Cerebellar cortex (tissue), 1 donor: ENCODE measurements around the gene PRXL2C.
"Not testable (repeated sequence)": the region's sequence is repeated elsewhere in the genome, so short reads cannot be mapped to it uniquely, and the experiment has no call there.

Source experiments
- DNase-seq: peaks from one replicate; pipeline ENCODE4 v3.0.0-alpha.2; 2015; ENCODE audit warnings: low spot score

The PRXL2C gene

GRCh38 chr9:96655198-96655851 lies at the start of gene PRXL2C:
Gene PRXL2C, minus strand, starts transcription at chr9:96655317. Its CDS starts 36 bp downstream, at chr9:96655281.
- DNase-seq, result peak; percentile 35

GRCh38 chr9:96700721-96701375 lies 45.7 kb upstream of the PRXL2C start:
- DNase-seq, result not testable (repeated sequence)

DNA sequence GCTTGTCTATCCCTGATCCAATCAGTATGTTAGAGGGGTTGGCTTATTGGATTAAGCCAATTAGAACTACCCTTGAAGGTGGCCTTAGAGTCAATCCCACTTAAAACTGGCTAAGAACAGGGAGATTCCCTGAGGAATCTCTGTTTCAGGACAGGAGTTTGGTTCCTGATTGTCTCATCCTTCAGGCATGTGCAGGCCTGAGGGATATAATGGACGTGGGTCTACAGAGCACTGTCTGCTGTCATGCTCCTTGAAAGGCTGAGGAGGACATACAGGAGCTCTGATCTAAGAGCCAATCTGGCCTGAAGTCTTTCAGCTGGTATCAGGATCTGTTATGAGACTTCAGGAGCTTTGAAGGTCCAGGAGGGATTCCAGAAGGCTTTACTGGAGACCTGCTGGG lies 36.2 kb upstream of the PRXL2C start:
- no peak for DNase-seq

- DNase-seq, result no peak
These were observed 33.8 kb upstream of the PRXL2C start for GRCh38 chr9:96688745-96689464.

- DNase-seq, result no peak
These were observed 33.1 kb upstream of the PRXL2C start for GRCh38 chr9:96688187-96688586.

- DNase-seq, result peak; percentile 72
These were observed 31.7 kb upstream of the PRXL2C start for GRCh38 chr9:96686638-96687335.

DNA sequence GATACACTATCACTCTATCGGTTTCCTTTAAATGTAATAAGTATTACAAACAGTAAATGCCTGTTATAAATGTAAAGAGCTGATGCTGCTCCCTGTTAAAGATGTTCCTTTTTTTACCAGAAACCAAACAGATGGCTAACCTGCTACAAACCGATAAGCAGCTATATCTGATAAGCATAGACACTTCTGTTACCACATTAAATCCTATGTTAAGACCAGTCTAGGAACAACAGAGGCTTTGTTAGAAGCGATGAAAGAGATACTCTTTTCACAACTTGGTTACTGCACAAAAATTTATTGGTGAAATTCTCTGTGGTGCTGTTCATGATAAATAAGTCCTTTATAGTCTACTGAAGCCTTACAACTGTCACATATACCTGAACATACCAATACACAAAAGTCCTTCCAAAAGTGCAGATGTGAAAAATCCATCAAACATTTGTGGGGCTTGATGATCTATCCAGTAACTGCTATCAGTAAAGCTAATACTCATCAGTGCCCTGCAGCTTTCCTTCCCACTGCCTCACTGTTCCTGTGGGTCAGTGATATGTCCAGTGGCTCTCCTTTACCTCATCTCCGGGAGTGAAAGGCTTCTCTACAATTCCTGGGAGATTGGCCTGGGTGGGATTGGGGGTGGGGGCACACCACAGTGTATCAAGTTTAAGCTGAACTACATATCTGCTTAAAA lies 25.8 kb upstream of the PRXL2C start:
- no peak for DNase-seq

GRCh38 chr9:96674906-96675538 lies 19.9 kb upstream of the PRXL2C start:
- DNase-seq, result no peak

GRCh38 chr9:96673786-96674185 lies 18.7 kb upstream of the PRXL2C start:
- not testable (repeated sequence) for DNase-seq

- DNase-seq, result no peak
These were observed 13.9 kb upstream of the PRXL2C start for GRCh38 chr9:96668868-96669534.

DNA sequence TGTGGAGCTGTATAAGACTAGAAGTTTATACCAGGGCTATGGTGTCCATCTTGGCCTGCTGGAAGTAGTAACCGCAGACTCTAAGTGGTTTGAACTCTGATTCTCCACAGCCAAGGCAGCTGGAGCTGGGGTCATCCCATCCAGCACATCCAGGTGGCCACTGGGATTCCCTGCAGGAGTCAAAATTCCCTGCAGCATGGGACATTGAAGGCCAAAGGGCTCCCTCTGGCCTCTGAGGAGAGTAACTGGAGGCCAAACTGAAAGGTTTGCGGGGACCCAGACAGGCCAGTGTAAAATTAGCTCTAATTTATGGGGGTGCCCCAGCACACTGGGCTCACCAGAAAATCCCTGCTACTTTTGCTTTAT lies 12.2 kb upstream of the PRXL2C start:
- no peak for DNase-seq

DNA sequence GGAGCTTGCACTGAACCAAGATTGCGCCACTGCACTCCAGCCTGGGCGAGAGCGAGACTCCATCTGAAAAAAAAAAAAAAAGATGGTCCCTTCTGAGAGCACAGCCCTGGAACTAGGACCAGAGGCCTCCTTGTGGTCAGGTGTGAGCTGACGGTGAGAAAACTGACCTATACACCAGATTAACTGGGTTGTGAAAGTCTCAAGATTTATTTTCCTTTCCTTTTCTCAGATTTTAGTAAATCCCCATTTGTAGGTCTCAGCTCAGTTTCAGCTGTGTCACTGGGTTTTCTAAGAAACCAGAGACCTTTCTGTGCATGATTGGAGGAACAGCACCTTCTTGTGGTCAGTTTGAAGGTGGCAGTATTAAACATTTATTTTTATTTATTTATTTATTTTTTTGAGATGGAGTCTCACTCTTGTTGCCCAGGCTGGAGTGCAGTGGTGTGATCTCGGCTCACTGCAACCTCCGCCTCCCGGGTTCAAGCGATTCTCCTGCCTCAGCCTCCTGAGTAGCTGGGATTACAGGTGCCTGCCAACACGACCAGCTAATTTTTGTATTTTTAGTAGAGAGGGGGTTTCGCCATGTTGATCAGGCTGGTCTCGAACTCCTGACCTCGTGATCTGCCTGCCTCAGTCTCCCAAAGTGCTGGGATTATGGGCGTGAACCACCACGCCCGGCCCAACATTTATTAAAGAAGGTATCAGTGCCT lies 11.7 kb upstream of the PRXL2C start:
- peak; percentile 72 for DNase-seq

- no peak for DNase-seq
These were observed 10.7 kb upstream of the PRXL2C start for GRCh38 chr9:96665789-96666188.

DNA sequence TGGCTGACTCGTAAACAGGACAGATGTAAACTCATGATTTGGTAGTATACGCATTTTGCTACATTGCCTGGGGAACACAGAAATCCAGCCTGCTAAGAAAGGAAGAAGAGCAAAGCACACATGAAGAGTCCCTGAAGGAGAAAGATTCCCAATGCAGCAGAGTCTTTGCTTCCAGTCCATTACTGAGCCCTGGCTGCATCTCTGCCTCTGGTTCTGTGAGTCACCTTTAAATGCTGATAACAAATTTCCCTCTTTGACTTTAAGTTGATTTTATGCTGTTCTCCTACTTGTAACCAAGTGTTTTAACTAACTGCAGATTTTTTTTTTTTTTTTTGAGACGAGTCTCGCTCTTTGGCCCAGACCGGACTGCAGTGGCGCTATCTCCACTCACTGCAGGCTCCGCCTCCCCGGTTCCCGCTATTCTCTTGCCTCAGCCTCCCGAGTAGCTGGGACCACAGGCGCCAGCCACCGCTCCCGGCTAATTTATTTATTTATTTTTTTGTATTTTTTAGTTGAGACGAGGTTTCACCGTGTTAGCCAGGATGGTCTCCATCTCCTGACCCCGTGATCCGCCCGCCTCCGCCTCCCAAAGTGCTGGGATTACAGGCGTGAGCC lies 8.5 kb upstream of the PRXL2C start:
- DNase-seq, result no peak

GRCh38 chr9:96661711-96662110 lies 6.6 kb upstream of the PRXL2C start:
- DNase-seq, result no peak

DNA sequence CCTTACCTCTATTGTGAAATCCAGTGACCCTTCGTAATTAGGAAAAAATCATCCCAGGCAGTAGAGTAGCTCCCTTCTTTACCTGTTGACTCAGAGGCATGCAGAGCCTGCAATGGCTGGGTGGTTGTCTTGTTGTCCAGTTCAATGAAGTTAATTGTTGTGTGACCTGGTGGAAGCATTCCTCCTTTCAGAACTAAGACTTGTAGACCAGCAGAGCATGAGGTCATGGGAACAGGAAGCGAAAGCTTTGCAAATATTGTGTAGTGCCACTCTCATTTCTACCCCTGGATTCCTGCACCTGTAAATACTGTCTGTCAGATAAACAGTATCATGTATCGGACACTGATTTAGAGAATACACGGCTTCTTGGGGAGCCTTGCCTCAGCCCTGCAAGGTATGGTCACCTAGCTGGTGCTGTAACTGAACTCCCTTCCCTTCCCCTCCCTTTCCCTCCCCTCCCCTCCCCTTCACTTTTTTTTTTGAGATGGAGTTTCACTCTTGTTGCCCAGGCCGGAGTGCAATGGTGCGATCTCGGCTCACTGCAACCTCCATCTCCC lies 5.7 kb upstream of the PRXL2C start:
- DNase-seq, result no peak

DNA sequence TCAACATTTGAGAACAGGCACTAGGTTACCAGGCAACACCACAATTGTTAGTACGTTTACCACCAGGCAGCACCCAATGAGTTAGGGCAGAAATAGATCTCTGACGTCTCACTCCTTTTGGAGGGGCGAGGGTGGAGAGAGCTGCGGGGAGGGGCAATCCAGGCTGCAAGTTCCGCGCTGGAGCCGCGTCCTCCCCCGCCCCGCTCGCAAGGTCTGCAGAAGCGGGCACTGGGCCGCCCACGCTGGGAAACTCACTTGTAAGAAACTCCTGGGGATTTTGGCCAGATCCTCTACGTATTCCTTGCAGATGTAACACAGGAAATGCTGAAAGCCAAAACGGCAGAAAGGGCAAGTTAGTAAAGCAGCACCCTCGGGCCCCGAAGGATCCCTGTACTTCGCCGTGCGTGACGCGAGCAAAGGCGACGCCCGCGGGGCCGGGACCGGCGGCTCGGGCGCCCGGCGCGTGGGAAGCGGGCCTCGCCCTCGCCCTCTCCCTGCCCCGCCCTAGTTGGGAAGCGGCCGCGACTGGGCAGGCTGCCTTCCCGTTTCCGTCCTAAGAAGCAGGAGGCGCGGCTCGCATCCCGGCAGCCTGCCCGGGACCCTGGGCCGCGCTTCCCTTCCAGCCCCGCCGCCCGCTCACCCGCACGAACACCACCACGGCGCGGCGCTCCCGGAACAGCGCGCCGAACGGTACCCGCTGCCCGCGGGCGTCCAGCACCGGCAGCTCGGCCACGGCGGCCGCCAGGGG lies 493 bp downstream of the PRXL2C start:
- DNase-seq, result peak; percentile 76

GRCh38 chr9:96651626-96652025 lies 3.5 kb downstream of the PRXL2C start:
- DNase-seq, result peak; percentile 11
